ENCODE data around the gene DSG3. TPM values are rescaled to one million over a fixed set of nuclear protein-coding genes. Genes with fewer than 3 reads are reported as not detected.

DSG3 gene
- total RNA-seq, 1 experiment from 2014 or later = 0.05 TPM

- H3K9me3 ChIP-seq (ENCODE audit: control insufficient read depth in 1 of 2, insufficient read depth in 1 of 2, low read depth in 1 of 2, low read length in 2 of 2) = no peaks in the 10 kb centered on the region
- peaks cover 14 to 23% of the 10 kb centered on the region in 2 experiments for H3K4me1 ChIP-seq (ENCODE audit: control insufficient read depth in 1 of 2, insufficient read depth in 2 of 2, low read length in 2 of 2)
- H3K36me3 ChIP-seq (ENCODE audit: control insufficient read depth in 1 of 2, insufficient read depth in 2 of 2, low read length in 2 of 2) = no peaks in the 10 kb centered on the region
- TF ChIP-seq CBX3 (IDR thresholded peaks at IDR 0.05; ENCODE audit: low read depth) (no peak), ZNF274 (IDR thresholded peaks at IDR 0.05; ENCODE audit: low read depth, low read length) (no peak), SP1 (IDR thresholded peaks at IDR 0.05; ENCODE audit: low read depth) (no peak), CEBPB (IDR thresholded peaks at IDR 0.05; ENCODE audit: low read depth) (no peak), EGR1 (IDR thresholded peaks at IDR 0.05; ENCODE audit: low read depth) (no peak), RAD21 (IDR thresholded peaks at IDR 0.05; ENCODE audit: low read depth) (no peak), SIN3A (IDR thresholded peaks at IDR 0.05; ENCODE audit: low read depth) (no peak), FOSL1 (IDR thresholded peaks at IDR 0.05; ENCODE audit: low read depth) (no peak), TCF7L2 (IDR thresholded peaks at IDR 0.05; ENCODE audit: borderline replicate concordance, extremely low read depth, insufficient read depth, insufficient read length) (no peak), JUND (IDR thresholded peaks at IDR 0.05) (no peak), EZH2 (IDR thresholded peaks at IDR 0.05) (no peak), ZFX (IDR thresholded peaks at IDR 0.05) (no peak), YY1 (IDR thresholded peaks at IDR 0.05; ENCODE audit: extremely low read depth, insufficient replicate concordance, low read depth, low read length) (no peak)
- TF ChIP-seq, protein P1, sequence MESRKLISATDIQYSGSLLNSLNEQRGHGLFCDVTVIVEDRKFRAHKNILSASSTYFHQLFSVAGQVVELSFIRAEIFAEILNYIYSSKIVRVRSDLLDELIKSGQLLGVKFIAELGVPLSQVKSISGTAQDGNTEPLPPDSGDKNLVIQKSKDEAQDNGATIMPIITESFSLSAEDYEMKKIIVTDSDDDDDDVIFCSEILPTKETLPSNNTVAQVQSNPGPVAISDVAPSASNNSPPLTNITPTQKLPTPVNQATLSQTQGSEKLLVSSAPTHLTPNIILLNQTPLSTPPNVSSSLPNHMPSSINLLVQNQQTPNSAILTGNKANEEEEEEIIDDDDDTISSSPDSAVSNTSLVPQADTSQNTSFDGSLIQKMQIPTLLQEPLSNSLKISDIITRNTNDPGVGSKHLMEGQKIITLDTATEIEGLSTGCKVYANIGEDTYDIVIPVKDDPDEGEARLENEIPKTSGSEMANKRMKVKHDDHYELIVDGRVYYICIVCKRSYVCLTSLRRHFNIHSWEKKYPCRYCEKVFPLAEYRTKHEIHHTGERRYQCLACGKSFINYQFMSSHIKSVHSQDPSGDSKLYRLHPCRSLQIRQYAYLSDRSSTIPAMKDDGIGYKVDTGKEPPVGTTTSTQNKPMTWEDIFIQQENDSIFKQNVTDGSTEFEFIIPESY (IDR thresholded peaks at IDR 0.05; ENCODE audit: extremely low read depth, insufficient replicate concordance, low read length) = no peak
- TF ChIP-seq, protein P2, sequence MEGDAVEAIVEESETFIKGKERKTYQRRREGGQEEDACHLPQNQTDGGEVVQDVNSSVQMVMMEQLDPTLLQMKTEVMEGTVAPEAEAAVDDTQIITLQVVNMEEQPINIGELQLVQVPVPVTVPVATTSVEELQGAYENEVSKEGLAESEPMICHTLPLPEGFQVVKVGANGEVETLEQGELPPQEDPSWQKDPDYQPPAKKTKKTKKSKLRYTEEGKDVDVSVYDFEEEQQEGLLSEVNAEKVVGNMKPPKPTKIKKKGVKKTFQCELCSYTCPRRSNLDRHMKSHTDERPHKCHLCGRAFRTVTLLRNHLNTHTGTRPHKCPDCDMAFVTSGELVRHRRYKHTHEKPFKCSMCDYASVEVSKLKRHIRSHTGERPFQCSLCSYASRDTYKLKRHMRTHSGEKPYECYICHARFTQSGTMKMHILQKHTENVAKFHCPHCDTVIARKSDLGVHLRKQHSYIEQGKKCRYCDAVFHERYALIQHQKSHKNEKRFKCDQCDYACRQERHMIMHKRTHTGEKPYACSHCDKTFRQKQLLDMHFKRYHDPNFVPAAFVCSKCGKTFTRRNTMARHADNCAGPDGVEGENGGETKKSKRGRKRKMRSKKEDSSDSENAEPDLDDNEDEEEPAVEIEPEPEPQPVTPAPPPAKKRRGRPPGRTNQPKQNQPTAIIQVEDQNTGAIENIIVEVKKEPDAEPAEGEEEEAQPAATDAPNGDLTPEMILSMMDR (IDR thresholded peaks at IDR 0.05 in 2 of 3, conservative IDR thresholded peaks at IDR 0.05 in 1 of 3; ENCODE audit: borderline replicate concordance in 1 of 3, insufficient read depth in 1 of 3, low read depth in 2 of 3, low read length in 2 of 3) = no peak
- TF ChIP-seq, protein P3, sequence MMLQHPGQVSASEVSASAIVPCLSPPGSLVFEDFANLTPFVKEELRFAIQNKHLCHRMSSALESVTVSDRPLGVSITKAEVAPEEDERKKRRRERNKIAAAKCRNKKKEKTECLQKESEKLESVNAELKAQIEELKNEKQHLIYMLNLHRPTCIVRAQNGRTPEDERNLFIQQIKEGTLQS (IDR thresholded peaks at IDR 0.05) = no peak
- intact Hi-C loops (cut with micrococcal nuclease) = no loop called here
- peak overlapping the region; percentile 84 for H3K27ac ChIP-seq (ENCODE audit: low read depth, low read length)
- POLR2A ChIA-PET = interaction anchor here (0.7 kb wide), 1 partner anchor 14 kb away, joined by 5 read pairs; no protein-coding TSS in a partner anchor
- no peak overlapping the region for H2AFZ ChIP-seq (ENCODE audit: low read depth, low read length, poor library complexity, severe bottlenecking)
- RAD21 ChIA-PET (ENCODE audit: low non-redundant PET in 1 of 2, low total read pairs in 2 of 2, uncharacterized antibody in 2 of 2, unreplicated experiment in 2 of 2) = no interaction called here
- H3K9me2 ChIP-seq (ENCODE audit: insufficient read depth) = no peaks in the 10 kb centered on the region
- H3K4me2 ChIP-seq (ENCODE audit: low read length) = peak overlapping the region; percentile 86
- peaks cover 58% of the 10 kb centered on the region for H3K79me2 ChIP-seq (ENCODE audit: insufficient read depth, low read length)
- CTCF ChIA-PET = no interaction called here
- TSS peak; percentile 55 for BruUV-seq (replicated peaks)
- no peak for DNase-seq (ENCODE audit: low read depth, low spot score)
- no peaks in the 10 kb centered on the region for H4K20me1 ChIP-seq (ENCODE audit: insufficient read depth)
- peak overlapping the region; percentile 98 for H3K9ac ChIP-seq (ENCODE audit: low read length)
- H3K4me3 ChIP-seq (replicated peaks in 1 of 2; ENCODE audit: low read depth in 1 of 2, low read length in 2 of 2) = peak overlapping the region; percentile 92 to 99
- no peaks in the 10 kb centered on the region for H3K27me3 ChIP-seq (ENCODE audit: insufficient read depth, low read length)
- peak; percentile 32; the same call in 1 of the 2 replicates for ATAC-seq
Observed at GRCh38 chr18:31498574-31499524, 51.3 kb downstream of the DSG3 start.
